ENCODE results near the gene FBXW9.

GRCh38 chr19:12672744-12673143, 23.7 kb downstream of the FBXW9 start:
- TF ChIP-seq CTCF (IDR thresholded peaks at IDR 0.05) (no peak), POLR2A (IDR thresholded peaks at IDR 0.05) (no peak)
